T-helper 1 cell treated with Interleukin-12 subunit alpha and Interleukin-12 subunit beta and Interleukin-4 antibody, amounts not matched to agents 30 μg/mL and 1 μg/mL, for 36 hours (primary cell): ENCODE results near the gene SIRT2.
"Not testable (repeated sequence)": the region's sequence is repeated elsewhere in the genome, so short reads cannot be mapped to it uniquely, and the experiment has no call there.

ENCODE experiments used
- H3K27ac Mint-ChIP-seq: one replicate; pipeline ENCODE4 v1.8.0; 2021; ENCODE audit warnings: mild to moderate bottlenecking, mixed read lengths
- H3K27me3 Mint-ChIP-seq: one replicate; pipeline ENCODE4 v1.8.0; 2021; ENCODE audit warnings: low read depth, mixed read lengths
- H3K36me3 Mint-ChIP-seq: one replicate; pipeline ENCODE4 v1.8.0; 2021; ENCODE audit warnings: low read depth, mixed read lengths
- H3K4me1 Mint-ChIP-seq: one replicate; pipeline ENCODE4 v1.8.0; 2021; ENCODE audit warnings: low read depth, mixed read lengths
- H3K4me3 Mint-ChIP-seq: one replicate; pipeline ENCODE4 v1.8.0; 2021; ENCODE audit warnings: mild to moderate bottlenecking, moderate library complexity, mixed read lengths
- H3K9me3 Mint-ChIP-seq: one replicate; pipeline ENCODE4 v1.8.0; 2021; ENCODE audit warnings: mixed read lengths

Gene SIRT2

GRCh38 chr19:38899447-38900201 lies at the start of gene SIRT2, which contains the start of gene NFKBIB:
Gene SIRT2 (minus strand): TSS chr19:38899618. CDS start chr19:38899521, 97 bp downstream.
Gene NFKBIB (plus strand): TSS chr19:38899969. CDS start chr19:38900033, 64 bp downstream.
- Mint-ChIP-seq H3K4me1 (peaks cover 29% of the 10 kb centered on the region), H3K27me3 (no peaks in the 10 kb centered on the region), H3K36me3 (peaks cover 16% of the 10 kb centered on the region), H3K27ac (peak within 1 kb of the TSS; percentile 99), H3K4me3 (peak within 1 kb of the TSS; percentile 96), H3K9me3 (no peaks in the 10 kb centered on the region)

- peaks cover 12% of the 10 kb centered on the region for H3K4me1 Mint-ChIP-seq
- no peak overlapping the region for H3K4me3 Mint-ChIP-seq
- no peaks in the 10 kb centered on the region for H3K9me3 Mint-ChIP-seq
- no peaks in the 10 kb centered on the region for H3K36me3 Mint-ChIP-seq
- no peak overlapping the region for H3K27ac Mint-ChIP-seq
- peaks cover 19% of the 10 kb centered on the region for H3K27me3 Mint-ChIP-seq
Observed at GRCh38 chr19:38946229-38947010, 47.0 kb upstream of the SIRT2 start.

GRCh38 chr19:38945562-38946228 lies 46.3 kb upstream of the SIRT2 start:
- H3K4me3 Mint-ChIP-seq: no peak overlapping the region
- no peaks in the 10 kb centered on the region for H3K36me3 Mint-ChIP-seq
- no peak overlapping the region for H3K27ac Mint-ChIP-seq
- H3K4me1 Mint-ChIP-seq: peaks cover 17% of the 10 kb centered on the region
- peaks cover 24% of the 10 kb centered on the region for H3K27me3 Mint-ChIP-seq
- no peaks in the 10 kb centered on the region for H3K9me3 Mint-ChIP-seq

- H3K27me3 Mint-ChIP-seq: peaks cover 26% of the 10 kb centered on the region
- H3K9me3 Mint-ChIP-seq: no peaks in the 10 kb centered on the region
- H3K4me3 Mint-ChIP-seq: no peak overlapping the region
- no peaks in the 10 kb centered on the region for H3K36me3 Mint-ChIP-seq
- no peak overlapping the region for H3K27ac Mint-ChIP-seq
- H3K4me1 Mint-ChIP-seq: peaks cover 14% of the 10 kb centered on the region
Observed at GRCh38 chr19:38944981-38945506, 45.6 kb upstream of the SIRT2 start.

DNA sequence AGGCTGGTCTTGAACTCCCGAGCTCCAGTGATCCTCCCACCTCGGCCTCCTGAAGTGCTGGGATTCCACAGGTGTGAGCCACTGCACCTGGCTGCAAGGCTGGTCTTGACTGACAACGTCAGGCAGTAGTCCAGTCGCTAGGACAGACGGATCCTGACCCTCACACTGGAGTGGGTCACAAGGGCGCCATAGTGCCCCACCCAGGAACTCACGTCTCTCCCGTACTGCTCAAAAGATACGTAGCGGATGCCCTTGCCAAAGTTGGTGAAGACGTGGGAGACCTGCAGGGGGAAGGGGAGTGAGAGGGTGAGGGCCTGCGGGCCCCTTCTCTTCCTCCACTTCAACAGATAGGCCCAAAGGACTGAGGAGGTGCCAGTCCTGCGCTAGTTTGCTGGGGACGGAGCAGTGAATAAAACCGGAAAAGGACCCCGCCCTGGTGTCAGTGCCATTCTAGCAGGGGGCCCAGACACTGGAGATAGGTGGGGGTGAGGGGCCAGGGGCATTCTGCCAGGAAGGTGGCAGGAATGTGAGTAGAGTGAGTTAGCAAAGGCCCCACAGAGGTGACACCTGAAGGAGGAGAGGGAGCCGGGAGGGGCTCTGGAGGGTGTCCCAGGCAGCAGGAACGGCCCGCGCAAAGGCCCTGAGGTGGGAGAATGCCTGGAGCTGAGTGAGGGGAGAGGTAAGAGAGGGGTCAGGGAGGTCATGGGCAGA lies 43.2 kb upstream of the SIRT2 start:
- H3K36me3 Mint-ChIP-seq: no peaks in the 10 kb centered on the region
- H3K4me1 Mint-ChIP-seq: peaks cover 8% of the 10 kb centered on the region
- no peaks in the 10 kb centered on the region for H3K9me3 Mint-ChIP-seq
- peaks cover 25% of the 10 kb centered on the region for H3K27me3 Mint-ChIP-seq
- no peak overlapping the region for H3K4me3 Mint-ChIP-seq
- peak overlapping the region; percentile 20 for H3K27ac Mint-ChIP-seq

GRCh38 chr19:38941979-38942378 lies 42.6 kb upstream of the SIRT2 start:
- Mint-ChIP-seq H3K4me1 (peaks cover 8% of the 10 kb centered on the region), H3K9me3 (no peaks in the 10 kb centered on the region), H3K27ac (no peak overlapping the region), H3K36me3 (no peaks in the 10 kb centered on the region), H3K4me3 (no peak overlapping the region), H3K27me3 (peaks cover 25% of the 10 kb centered on the region)

- not testable (repeated sequence) for H3K27ac Mint-ChIP-seq, H3K9me3 Mint-ChIP-seq, H3K4me1 Mint-ChIP-seq, H3K36me3 Mint-ChIP-seq
- Mint-ChIP-seq H3K4me3 (peak overlapping the region; percentile 33), H3K27me3 (peaks cover 25% of the 10 kb centered on the region)
Observed at GRCh38 chr19:38941466-38941865, 42.0 kb upstream of the SIRT2 start.

DNA sequence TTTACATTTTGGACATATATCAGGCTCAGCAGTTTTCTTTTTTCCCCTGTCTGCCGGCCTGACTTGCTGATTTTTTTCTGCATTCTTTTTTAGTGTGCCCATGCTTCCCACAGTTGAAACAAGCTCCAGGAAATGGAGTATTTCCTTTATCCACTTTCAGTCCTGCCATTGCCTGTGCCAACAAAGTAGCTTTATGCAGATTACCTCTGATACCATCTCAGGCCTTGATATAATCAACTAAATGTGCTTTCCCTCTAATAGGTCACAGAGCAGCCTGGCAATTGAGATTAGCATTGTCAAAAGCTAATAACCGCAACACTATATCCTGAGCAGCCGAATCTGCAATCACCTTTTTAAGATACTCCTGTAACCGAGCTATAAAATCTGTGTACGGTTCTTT lies 40.5 kb upstream of the SIRT2 start:
- Mint-ChIP-seq H3K4me1 (peaks cover 8% of the 10 kb centered on the region), H3K27ac (no peak overlapping the region), H3K36me3 (peaks cover 9% of the 10 kb centered on the region), H3K4me3 (no peak overlapping the region), H3K9me3 (peaks cover 8% of the 10 kb centered on the region), H3K27me3 (peaks cover 25% of the 10 kb centered on the region)

DNA sequence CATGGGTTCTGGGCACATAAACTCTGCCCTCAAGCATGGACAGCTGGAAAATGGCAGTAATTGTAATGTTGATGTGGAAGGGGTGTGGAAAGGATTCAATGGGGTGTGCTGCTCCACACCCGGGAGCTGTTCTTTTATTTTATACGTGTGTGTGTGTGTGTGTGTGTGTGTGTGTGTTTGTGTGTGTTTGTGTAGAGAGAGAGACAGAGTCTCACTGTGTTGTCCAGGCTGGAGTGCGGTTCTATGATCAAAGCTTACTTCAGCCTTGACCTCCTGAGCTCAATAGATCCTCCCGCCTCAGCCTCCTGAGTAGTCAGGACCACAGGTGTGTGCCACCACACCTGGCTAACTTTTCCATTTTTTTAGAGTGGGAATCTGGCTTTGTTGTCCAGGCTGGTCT lies 34.1 kb upstream of the SIRT2 start:
- H3K27ac Mint-ChIP-seq: no peak overlapping the region
- H3K4me1 Mint-ChIP-seq: peaks cover 23% of the 10 kb centered on the region
- H3K9me3 Mint-ChIP-seq: peaks cover 13% of the 10 kb centered on the region
- peaks cover 5% of the 10 kb centered on the region for H3K27me3 Mint-ChIP-seq
- H3K36me3 Mint-ChIP-seq: peaks cover 38% of the 10 kb centered on the region
- no peak overlapping the region for H3K4me3 Mint-ChIP-seq

DNA sequence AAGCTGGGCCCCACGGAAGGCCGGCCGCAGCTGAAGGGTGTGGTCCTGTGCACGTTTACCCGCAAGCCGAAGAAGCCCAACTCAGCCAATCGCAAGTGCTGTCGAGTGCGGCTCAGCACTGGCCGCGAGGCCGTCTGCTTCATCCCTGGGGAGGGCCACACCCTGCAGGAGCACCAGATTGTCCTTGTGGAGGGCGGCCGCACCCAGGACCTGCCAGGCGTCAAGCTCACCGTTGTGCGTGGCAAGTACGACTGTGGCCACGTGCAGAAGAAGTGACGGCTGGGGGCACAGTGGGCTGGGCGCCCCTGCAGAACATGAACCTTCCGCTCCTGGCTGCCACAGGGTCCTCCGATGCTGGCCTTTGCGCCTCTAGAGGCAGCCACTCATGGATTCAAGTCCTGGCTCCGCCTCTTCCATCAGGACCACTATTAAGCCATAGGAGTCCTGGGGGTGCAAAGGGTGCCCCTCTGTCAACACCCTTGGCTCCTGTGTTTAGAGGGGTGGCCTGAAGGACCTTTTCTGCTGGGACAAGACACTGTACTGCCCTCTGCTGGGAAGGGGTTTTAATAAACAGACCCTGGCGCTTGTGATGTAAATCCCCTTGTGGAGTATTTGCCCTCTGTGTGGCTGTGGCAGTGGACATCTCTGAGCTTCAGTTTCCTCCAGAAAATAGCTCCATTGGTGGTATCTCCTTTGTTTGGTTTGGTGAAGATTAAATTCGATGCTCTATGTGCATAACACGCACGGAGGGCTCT lies 33.2 kb upstream of the SIRT2 start:
- Mint-ChIP-seq H3K4me1 (peaks cover 28% of the 10 kb centered on the region), H3K36me3 (peaks cover 39% of the 10 kb centered on the region), H3K27me3 (no peaks in the 10 kb centered on the region), H3K9me3 (peaks cover 13% of the 10 kb centered on the region), H3K27ac (no peak overlapping the region), H3K4me3 (peak overlapping the region; percentile 28)

GRCh38 chr19:38931521-38931793 lies 32.0 kb upstream of the SIRT2 start:
- Mint-ChIP-seq H3K4me3 (peak overlapping the region; percentile 94), H3K27me3 (no peaks in the 10 kb centered on the region), H3K27ac (peak overlapping the region; percentile 95), H3K4me1 (peaks cover 31% of the 10 kb centered on the region), H3K9me3 (peaks cover 13% of the 10 kb centered on the region), H3K36me3 (peaks cover 39% of the 10 kb centered on the region)

GRCh38 chr19:38930776-38931520 lies 31.5 kb upstream of the SIRT2 start, which contains the start of gene MRPS12:
Gene MRPS12 (plus strand): TSS chr19:38930944. CDS start chr19:38931295, 351 bp downstream.
- Mint-ChIP-seq H3K4me1 (peaks cover 31% of the 10 kb centered on the region), H3K36me3 (peaks cover 39% of the 10 kb centered on the region), H3K27me3 (no peaks in the 10 kb centered on the region), H3K9me3 (peaks cover 13% of the 10 kb centered on the region), H3K4me3 (peak within 1 kb of the TSS; percentile 94), H3K27ac (peak within 1 kb of the TSS; percentile 95)
